IPS DF 6.9 (cell line): ENCODE data around the gene NTMT1.

Experiments used
- DNase-seq: peaks from one replicate; pipeline ENCODE4 v3.0.0-alpha.2; 2013; ENCODE audit warnings: low read depth, low spot score
- H3K27ac ChIP-seq: one replicate; pipeline ENCODE4 v1.5.1; 2013; ENCODE audit warnings: low read length, control low read depth
- H3K27me3 ChIP-seq: 2 replicates; pipeline ENCODE4 v1.6.1; 2013; ENCODE audit warnings: mild to moderate bottlenecking, low read length; ENCODE audit not compliant: control insufficient read depth, insufficient read depth
- H3K36me3 ChIP-seq: 2 replicates; pipeline ENCODE4 v1.6.1; 2013; ENCODE audit warnings: low read length; ENCODE audit not compliant: control insufficient read depth, insufficient read depth
- H3K4me1 ChIP-seq: 2 replicates; pipeline ENCODE4 v1.6.1; 2013; ENCODE audit warnings: low read length; ENCODE audit not compliant: control insufficient read depth, insufficient read depth
- H3K4me3 ChIP-seq: 2 replicates; pipeline ENCODE4 v1.5.1; 2013; ENCODE audit warnings: mild to moderate bottlenecking, low read length
- H3K9me3 ChIP-seq: 2 replicates; pipeline ENCODE4 v1.6.1; 2013; ENCODE audit warnings: low read length, inconsistent platforms; ENCODE audit not compliant: control insufficient read depth, insufficient read depth
- WGBS: extraction: QIAGEN DNeasy Blood & Tissue Kit; methylation state at CpG from one replicate; pipeline ENCODE4 v1.1.7; 2013; ENCODE audit warnings: mixed read lengths, missing lambda C conversion rate; ENCODE audit not compliant: insufficient read length, insufficient coverage; 5-methylcytosine and 5-hydroxymethylcytosine counted together

The NTMT1 gene

DNA sequence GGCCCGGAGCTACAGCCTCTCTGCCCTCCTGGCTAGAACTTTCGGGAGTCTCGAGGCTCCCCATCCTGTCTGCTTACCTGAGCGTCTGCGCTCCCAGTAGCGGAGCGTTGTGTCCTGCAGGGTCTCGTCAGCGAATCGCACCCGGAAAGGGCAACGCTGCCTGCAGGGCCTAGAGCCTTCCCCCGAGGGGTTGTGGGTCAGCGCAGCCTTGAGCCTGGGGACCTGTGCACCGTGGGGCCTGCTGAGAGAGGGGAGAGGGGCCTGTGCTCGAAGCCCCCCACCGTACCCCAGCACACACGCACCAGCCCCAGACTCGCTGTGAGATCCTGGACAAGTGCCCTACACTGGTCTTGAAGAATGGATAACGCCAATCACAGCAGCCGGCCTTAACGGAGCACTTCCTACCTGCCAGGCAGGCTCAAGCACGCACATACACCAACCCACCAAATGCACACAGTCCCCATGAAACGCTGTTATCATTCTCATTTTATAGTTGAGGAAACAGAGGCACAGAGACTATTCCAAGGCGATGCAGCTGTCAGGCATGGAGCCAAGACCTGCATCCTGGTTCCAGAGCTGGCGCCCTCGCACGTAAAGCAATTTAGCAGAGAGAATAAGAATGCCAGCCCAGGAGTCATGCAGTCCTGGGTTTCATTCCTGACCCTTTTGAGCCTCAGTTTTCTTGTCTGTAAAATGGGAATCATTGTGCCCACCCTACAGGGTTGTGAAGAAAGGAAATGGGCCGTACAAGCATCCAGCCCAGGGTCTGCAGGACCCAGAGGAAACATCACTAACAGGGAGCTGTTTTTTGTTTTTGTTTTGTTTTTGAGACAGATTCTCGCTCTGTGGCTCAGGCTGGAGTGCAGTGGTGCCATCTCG lies 10.3 kb upstream of the NTMT1 start:
- no peak for DNase-seq
- Histone ChIP-seq H3K4me3 (no peak overlapping the region), H3K36me3 (no peaks in the 10 kb centered on the region), H3K9me3 (no peaks in the 10 kb centered on the region), H3K4me1 (peaks cover 2% of the 10 kb centered on the region; the same call in 1 of the 2 replicates), H3K27me3 (peaks cover 5% of the 10 kb centered on the region; the same call in 1 of the 2 replicates), H3K27ac (no peak overlapping the region)
- WGBS = no CpG with 5 or more reads among the region's 31 CpGs

DNA sequence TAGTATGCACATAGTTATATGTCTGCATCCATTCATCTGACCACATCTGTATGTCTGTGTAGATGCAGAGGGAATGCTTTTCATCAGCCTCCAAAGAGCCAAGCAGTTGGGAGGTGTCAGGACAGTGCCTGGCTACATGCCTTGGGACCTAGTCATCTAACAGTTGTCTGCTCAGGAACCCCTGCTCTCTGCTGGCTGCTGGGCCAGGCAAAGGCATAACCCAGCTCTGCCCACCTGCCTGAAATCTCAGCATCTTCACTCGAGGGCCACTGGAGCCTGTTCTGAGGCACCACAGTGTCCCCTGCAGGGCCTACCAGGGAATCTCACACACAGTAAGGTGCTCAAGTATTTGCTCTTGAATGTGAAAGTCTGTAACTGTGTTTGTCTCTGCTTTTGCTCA lies 8.8 kb upstream of the NTMT1 start:
- Histone ChIP-seq H3K27ac (no peak overlapping the region), H3K4me3 (no peak overlapping the region), H3K27me3 (peaks cover 12% of the 10 kb centered on the region), H3K36me3 (no peaks in the 10 kb centered on the region), H3K9me3 (no peaks in the 10 kb centered on the region), H3K4me1 (peaks cover 2% of the 10 kb centered on the region; the same call in 1 of the 2 replicates)
- no CpG with 5 or more reads among the region's 1 CpG for WGBS
- DNase-seq = no peak

DNA sequence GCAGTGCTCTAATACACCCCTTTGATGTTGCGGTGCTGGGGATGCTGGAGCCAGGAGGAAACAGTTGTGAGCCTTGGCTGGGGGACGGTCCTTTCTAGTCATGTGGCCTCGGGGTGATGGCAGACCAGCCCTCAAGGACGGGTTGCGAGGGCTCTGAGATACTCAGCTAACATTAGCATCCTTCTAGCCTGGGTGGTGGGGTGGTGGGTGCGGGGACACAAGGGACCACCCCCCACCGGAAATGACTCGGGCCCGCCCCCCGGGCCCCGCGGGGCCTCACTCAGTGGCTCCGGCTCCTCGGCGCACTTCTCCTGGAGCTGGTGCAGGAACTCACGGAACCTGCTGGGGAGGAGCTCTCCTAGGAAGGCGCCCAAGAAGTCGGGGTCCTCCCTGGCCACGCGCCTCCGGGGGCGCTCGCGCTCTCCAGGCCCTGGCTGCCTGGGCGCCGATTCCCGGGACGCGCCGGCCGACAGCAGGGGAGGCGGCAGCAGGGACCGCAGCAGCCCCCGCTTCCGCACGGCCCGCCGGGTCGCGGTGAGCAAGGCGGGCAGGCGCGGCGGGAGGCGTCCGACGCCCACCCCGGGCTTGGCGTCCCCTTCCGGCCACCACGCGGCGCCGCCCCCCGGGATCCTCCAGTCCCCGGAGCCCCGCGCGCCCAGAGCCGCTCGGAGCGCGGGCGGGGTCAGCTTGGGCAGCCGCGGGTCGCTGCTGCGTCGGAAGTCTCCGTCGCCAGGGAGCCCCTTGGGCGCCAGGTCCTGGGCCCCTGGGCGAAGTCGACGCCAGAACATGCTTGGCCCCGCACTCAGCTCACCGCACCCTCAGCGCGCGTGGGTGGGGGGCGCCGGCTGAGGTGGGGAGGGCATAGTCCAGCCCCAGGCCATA lies 5.9 kb upstream of the NTMT1 start:
- H3K4me3 ChIP-seq = peak overlapping the region; percentile 55; the same call in 1 of the 2 replicates
- no CpG with 5 or more reads among the region's 82 CpGs for WGBS

DNA sequence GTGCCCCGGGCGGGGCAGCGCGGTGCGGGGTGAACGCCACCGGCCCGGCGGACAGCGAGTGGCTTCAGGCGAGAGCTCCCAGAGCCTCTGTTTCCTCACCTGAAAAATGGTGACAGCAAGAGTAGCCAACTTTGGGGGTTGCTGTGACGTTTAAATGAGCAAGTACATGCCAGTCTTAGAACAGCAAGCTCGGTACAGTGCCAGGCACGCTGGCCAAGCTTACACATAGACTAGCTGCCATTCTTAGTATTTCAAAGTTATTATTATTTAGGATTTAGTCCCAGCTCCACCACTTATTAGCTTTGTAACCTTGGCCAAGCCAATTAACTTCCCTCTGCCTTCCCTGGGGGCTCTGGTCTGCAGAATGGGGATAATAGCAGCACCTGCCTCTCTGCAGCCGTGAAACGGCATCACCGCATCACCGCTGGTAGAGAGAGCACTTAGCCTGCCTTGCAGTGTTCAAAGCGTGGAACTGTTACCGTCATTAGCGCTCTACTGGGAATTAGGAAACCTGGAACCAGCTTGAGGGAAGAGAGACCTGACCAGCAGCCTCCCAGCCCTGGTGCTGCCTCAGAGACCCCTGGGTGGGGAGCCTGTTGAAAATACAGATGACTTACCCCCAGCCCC lies 5.2 kb upstream of the NTMT1 start, which contains the start of gene C9orf50:
TSS of gene C9orf50 (minus strand) at position 433 of the 627 bp plus-strand sequence. CDS start 527 bp downstream, outside the sequence.
- no peak for DNase-seq
- no CpG with 5 or more reads among the region's 21 CpGs for WGBS

More for the DNA sequence above, 5.9 kb upstream of the NTMT1 start:
- Histone ChIP-seq H3K9me3 (no peaks in the 10 kb centered on the region), H3K36me3 (no peaks in the 10 kb centered on the region), H3K27me3 (peaks cover 12% of the 10 kb centered on the region), H3K4me1 (peaks cover 2% of the 10 kb centered on the region; the same call in 1 of the 2 replicates), H3K27ac (no peak overlapping the region)
- DNase-seq = no peak

DNA sequence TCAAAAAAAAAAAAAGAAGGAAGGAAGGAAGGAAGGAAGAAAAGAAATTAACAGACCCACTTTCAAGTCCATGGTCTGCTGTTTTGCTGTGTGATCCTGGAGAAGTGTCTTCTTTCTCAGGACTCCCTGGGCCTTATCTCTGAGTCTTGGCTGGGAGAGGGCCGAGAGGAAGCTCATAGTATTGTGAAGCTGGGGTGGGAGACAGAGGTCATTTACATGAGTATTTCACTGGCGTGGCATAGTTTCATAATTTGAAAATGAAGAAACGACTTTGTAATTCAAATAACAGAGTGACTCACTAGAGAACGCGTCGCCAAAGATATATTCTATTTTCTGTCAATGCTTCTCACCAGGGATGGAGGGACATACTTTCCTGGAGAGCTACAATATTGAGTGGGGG lies 2.6 kb upstream of the NTMT1 start:
- no CpG with 5 or more reads among the region's 6 CpGs for WGBS
- Histone ChIP-seq H3K4me1 (peaks cover 3% of the 10 kb centered on the region), H3K27me3 (peaks cover 12% of the 10 kb centered on the region), H3K36me3 (peaks cover 6% of the 10 kb centered on the region; the same call in 1 of the 2 replicates), H3K9me3 (no peaks in the 10 kb centered on the region), H3K4me3 (no peak overlapping the region), H3K27ac (no peak overlapping the region)
- no peak for DNase-seq

More for the DNA sequence above, 5.2 kb upstream of the NTMT1 start, which contains the start of gene C9orf50:
- no peak within 1 kb of the TSS for H3K27ac ChIP-seq
- H3K9me3 ChIP-seq = no peaks in the 10 kb centered on the region
- no peaks in the 10 kb centered on the region for H3K36me3 ChIP-seq
- H3K4me3 ChIP-seq = peak within 1 kb of the TSS; percentile 55; the same call in 1 of the 2 replicates
- H3K4me1 ChIP-seq = peaks cover 2% of the 10 kb centered on the region; the same call in 1 of the 2 replicates
- H3K27me3 ChIP-seq = peaks cover 12% of the 10 kb centered on the region

DNA sequence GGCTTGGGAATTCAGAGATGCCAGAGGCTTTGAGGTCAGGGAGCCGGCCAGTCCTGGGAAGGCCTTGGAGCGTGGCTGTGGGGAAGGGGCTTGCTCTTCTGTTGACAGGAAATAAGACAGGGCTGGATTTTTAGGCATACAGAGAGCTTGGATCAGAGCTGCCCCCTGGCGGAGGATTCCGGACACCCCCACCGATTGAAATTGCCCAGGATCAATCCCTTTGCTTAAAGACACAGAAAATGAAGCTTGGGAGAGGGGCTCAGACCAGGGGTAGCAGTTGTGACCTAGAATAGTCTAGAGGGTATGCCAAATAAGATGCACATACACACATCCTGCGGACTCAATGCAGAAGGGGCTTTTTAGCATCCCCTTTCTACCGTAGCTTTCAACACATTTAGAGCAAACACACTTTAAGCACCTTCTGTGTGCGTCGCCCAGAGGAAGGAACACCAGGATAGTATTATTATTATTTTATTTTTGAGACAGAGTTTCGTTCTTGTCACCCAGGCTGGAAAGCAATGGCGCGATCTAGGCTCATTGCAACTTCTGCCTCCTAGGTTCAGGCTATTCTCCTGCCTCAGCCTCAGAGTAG lies 1.7 kb upstream of the NTMT1 start:
- peaks cover 3% of the 10 kb centered on the region for H3K4me1 ChIP-seq
- H3K27me3 ChIP-seq = peaks cover 12% of the 10 kb centered on the region
- H3K36me3 ChIP-seq = peaks cover 6% of the 10 kb centered on the region; the same call in 1 of the 2 replicates
- no peaks in the 10 kb centered on the region for H3K9me3 ChIP-seq
- no peak overlapping the region for H3K27ac ChIP-seq
- DNase-seq = no peak
- no CpG with 5 or more reads among the region's 12 CpGs for WGBS
- no peak overlapping the region for H3K4me3 ChIP-seq

DNA sequence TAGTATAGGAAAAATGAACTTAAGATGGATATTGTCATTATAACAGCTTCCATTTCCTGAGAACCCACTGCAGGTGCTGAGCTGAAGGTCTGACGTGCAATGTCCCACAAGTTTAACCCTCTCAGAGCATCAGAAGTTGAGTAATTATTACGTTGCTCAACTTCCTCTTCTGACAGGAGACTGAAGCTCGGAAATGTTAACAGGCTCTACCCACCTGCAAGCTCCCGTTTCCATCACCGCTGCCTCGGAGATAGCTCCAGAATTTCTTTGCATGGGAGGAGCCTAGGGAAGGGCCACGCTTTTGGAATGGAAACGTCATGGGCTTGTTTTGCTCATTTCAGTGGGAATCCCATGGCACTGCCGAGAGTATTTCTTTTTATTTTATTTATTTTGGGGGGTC lies 1.0 kb upstream of the NTMT1 start:
- H3K4me3 ChIP-seq = no peak overlapping the region
- no peaks in the 10 kb centered on the region for H3K9me3 ChIP-seq
- H3K36me3 ChIP-seq = peaks cover 6% of the 10 kb centered on the region; the same call in 1 of the 2 replicates
- peaks cover 3% of the 10 kb centered on the region; the same call in 1 of the 2 replicates for H3K4me1 ChIP-seq
- WGBS = no CpG with 5 or more reads among the region's 9 CpGs
- no peak overlapping the region for H3K27ac ChIP-seq
- no peak for DNase-seq
- peaks cover 10% of the 10 kb centered on the region for H3K27me3 ChIP-seq

DNA sequence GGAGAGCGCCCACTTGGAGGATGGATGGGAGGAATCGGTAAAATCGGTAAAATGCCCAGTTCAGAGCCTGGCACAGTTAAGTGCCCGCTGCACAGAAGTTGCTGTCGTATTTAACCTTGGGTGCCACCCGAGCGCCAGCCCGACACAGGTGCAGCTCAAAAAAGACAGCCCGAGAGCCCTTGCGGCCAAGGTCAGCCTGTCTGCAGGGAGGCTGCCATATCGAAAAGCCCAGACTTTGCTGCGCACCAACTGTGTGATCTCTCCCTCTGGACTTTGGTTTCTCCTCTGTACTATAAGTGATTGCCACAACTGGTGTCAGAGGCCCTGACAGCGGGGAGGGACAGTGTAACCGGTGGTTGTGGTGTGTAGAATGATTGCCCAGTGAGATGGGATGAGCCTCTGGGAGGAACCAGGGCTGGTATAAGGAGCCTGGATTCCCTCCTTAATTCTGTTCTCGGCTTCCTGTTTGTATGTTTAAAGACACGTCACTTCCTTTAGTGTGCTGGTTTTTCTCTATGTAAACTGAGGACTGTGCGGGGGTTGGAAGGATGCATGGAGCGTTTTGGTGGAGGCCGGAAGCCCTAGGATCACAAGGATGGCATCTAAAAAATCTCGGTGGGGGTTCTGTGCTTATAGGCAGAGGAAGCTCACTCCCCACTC lies 792 bp downstream of the NTMT1 start:
- no peak overlapping the region for H3K27ac ChIP-seq
- peaks cover 6% of the 10 kb centered on the region for H3K36me3 ChIP-seq
- no CpG with 5 or more reads among the region's 20 CpGs for WGBS
- H3K9me3 ChIP-seq = no peaks in the 10 kb centered on the region
- peak overlapping the region; percentile 84 for H3K4me3 ChIP-seq
- peaks cover 6% of the 10 kb centered on the region; the same call in 1 of the 2 replicates for H3K4me1 ChIP-seq
- DNase-seq = no peak
- no peaks in the 10 kb centered on the region for H3K27me3 ChIP-seq
